Measurements from ENCODE around the gene FOXK1.
"Not testable (repeated sequence)": the region's sequence is repeated elsewhere in the genome, so short reads cannot be mapped to it uniquely, and the experiment has no call there.

Gene FOXK1

DNA sequence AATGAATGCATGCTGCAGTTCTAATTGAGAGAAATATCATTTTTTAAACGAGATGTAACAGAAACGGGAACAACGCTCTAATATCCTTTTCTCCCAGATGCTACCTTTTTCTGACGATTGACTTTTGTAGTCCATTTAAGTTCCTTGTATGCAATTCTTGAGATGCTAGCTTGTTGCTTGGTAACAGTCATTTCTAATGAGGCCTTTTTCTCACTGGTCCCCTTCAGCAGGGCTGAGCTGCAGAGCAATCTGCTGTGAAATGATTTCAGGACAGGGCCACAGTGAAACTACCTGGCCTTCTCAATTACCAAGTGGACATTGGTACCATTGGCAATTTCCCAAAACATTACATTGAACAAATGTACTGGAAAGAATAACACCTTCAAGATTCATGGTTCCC, 26.2 kb upstream of the FOXK1 start:
- peaks cover 11 to 17% of the 10 kb centered on the region in 2 donors for H3K36me3 Mint-ChIP-seq
- ATAC-seq (replicated peaks) (no peak), DNase-seq (no peak)
- H3K27ac Mint-ChIP-seq, result no peak overlapping the region
- H3K27me3 Mint-ChIP-seq, result peaks cover 9 to 10% of the 10 kb centered on the region in 2 donors
- H3K9me3 Mint-ChIP-seq, result peaks cover 15 to 19% of the 10 kb centered on the region in 2 donors
- H3K4me1 Mint-ChIP-seq, result peaks cover 3 to 8% of the 10 kb centered on the region in 2 donors
- H3K4me3 Mint-ChIP-seq, result no peak overlapping the region

DNA sequence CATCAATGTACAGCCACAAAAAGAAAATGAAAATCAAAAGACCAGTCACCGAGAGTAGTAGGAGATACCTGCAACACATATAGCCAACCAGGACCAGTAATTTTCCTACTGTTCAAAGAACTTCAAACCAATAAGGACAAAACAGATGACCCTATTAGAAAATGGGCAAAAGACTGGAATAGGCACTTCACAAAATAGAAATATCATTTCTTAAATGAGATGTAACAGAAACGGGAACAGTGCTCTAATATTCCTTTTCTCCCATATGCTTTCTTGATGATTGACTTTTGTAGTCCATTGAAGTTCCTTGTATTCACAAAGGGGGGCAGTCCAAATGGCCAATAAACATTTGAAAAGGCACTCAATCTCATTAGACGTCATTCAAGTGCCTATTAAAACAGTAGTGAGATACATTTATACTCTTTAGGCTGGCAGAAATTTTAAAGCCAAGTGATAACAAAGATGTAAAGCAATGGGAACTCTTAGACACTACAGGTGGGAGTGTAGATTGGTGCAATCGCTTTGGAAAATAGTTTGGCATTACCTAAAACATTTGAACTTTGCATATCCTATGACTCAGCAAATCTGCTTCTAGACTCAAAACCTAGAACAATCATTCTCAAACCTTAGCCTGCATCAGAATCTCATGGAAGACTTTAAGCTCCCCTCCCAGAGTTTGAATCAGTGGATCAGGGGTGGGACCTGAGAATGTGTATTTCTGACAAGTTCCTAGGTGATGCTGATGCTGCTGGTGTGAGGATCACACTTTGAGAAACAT, 24.3 kb upstream of the FOXK1 start:
- H3K4me3 Mint-ChIP-seq, result no peak overlapping the region
- DNase-seq (no peak), ATAC-seq (replicated peaks) (no peak)
- peaks cover 9 to 10% of the 10 kb centered on the region in 2 donors for H3K27me3 Mint-ChIP-seq
- peaks cover 15 to 19% of the 10 kb centered on the region in 2 donors for H3K9me3 Mint-ChIP-seq
- no peak overlapping the region for H3K27ac Mint-ChIP-seq
- H3K4me1 Mint-ChIP-seq, result peaks cover 0 to 3% of the 10 kb centered on the region in 2 donors
- peaks cover 12 to 17% of the 10 kb centered on the region in 2 donors for H3K36me3 Mint-ChIP-seq

DNA sequence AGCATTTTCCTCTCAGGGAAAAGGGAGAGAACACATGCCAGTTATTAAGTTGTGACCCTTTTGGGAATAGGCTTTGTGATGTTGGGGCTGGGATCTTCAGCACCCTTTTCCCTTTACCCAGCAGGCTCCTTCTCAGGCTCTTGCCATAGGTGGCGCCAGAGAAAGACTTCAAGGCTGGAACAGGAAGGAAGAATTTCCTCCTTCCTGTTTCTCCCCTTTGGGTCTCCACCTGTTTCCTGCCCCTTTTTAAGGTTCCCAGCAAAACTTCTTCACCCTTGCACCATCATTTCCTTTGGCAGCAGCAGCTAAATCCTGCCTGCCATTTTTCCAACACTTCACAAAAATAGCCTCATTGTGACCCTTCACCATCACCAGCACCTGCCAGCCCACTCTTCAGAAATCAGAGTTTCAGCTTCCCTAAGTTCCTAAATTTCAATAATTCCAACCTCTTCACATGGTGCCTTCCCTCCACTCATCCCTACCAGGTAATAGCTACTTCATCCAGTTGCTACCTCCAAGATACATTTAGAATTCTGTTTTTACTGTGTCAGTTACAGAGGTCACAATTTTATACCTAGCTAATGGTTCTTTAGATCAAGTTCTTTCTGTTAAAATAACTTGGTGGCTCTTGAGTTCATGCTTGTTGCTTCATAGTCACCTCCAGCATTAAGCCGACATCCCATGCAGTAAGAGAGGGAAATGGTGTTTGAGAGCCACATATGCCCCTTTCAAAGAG, 22.4 kb upstream of the FOXK1 start:
- H3K36me3 Mint-ChIP-seq, result peaks cover 12 to 17% of the 10 kb centered on the region in 2 donors
- peaks cover 0 to 3% of the 10 kb centered on the region in 2 donors for H3K4me1 Mint-ChIP-seq
- peaks cover 18 to 19% of the 10 kb centered on the region in 2 donors for H3K9me3 Mint-ChIP-seq
- peaks cover 9 to 10% of the 10 kb centered on the region in 2 donors for H3K27me3 Mint-ChIP-seq
- ATAC-seq (replicated peaks), result no peak
- no peak for DNase-seq
- no peak overlapping the region for H3K4me3 Mint-ChIP-seq
- H3K27ac Mint-ChIP-seq, result no peak overlapping the region

DNA sequence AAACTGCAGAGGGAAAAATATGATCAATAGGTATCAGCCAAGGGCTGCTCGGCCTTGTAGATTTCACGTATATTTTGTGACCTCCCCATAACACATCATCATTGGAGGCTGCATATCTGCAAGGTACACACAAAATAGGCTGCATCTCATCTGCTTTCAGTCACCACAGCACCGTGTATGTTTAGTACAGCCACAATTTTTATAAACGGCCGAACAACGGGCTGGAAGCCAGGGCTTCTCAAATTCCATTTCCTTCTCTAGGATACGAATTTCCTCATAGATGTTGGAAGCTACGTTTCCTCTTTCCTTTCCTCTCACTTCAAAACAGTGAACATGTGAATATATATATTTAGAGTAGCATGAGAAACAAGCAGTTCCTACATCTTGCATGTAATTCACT, 20.2 kb upstream of the FOXK1 start:
- DNase-seq, result no peak
- no peak overlapping the region for H3K4me3 Mint-ChIP-seq
- no peak for ATAC-seq (replicated peaks)
- H3K36me3 Mint-ChIP-seq, result peaks cover 6 to 9% of the 10 kb centered on the region in 2 donors
- H3K4me1 Mint-ChIP-seq, result peaks cover 0 to 3% of the 10 kb centered on the region in 2 donors
- H3K9me3 Mint-ChIP-seq, result peaks cover 15 to 19% of the 10 kb centered on the region in 2 donors
- peaks cover 0 to under 1% of the 10 kb centered on the region in 2 donors for H3K27me3 Mint-ChIP-seq
- no peak overlapping the region for H3K27ac Mint-ChIP-seq

DNA sequence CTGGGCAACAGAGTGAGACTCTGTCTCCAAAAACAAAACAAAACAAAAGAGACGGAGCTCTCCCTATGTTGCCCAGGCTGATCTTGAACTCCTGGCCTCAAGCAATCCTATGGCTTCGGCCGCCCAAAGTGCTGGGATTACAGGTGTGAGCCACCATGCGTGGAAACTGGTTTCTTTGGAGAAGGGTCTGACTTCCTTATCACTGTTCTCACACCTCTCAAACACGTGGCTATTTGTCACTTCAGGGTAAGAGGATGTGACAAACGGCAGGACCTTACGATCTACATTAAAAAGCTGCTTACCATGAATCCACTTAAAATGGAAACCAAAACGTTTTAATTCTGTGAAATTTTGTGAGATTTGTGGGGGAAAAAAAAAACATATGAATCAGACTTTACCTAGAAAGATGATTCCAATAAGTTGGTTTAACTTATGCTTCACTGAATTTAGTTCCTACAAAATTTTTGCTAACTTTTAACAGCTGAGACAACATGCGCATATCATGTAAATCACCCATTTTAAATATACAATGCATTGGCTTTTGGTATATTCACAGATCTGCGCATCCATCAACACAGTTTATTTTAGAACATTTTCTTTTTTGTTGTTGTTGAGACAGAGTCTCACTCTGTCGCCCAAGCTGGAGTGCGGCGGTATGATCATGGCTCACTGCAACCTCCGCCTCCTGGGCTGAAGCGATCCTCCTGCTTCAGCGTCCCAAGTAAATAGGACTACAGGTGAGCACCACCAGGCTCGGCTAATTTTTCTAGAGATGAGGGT, 18.7 kb upstream of the FOXK1 start:
- Mint-ChIP-seq H3K9me3 (peaks cover 9 to 12% of the 10 kb centered on the region in 2 donors), H3K27me3 (no peaks in the 10 kb centered on the region), H3K4me3 (no peak overlapping the region), H3K4me1 (peaks cover 0 to 3% of the 10 kb centered on the region in 2 donors), H3K36me3 (peaks cover 6 to 9% of the 10 kb centered on the region in 2 donors), H3K27ac (no peak overlapping the region)
- ATAC-seq (replicated peaks) (no peak), DNase-seq (no peak)

DNA sequence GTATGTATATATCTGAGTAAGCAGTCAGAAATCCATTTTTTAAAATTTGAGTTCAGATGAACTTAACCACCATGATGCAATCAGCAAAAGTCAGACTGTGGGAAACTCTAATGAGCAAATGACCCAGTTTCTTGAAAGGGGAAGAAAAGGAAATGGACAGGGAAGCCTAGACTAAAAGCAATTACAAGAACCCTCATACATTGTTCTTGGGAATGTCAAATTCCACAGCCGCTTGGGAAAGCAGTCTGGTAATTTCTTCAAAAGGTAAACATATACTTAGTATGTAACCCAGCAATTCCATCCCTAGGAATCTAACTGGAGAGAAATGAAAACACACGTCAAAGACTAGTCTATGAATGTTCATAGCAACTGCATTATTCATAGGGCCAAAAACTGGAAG, 16.4 kb upstream of the FOXK1 start:
- Mint-ChIP-seq H3K9me3 (peaks cover 0 to 4% of the 10 kb centered on the region in 2 donors), H3K4me3 (no peak overlapping the region), H3K4me1 (no peaks in the 10 kb centered on the region), H3K36me3 (peaks cover 0 to 2% of the 10 kb centered on the region in 2 donors), H3K27ac (no peak overlapping the region), H3K27me3 (peaks cover under 1 to 6% of the 10 kb centered on the region in 2 donors)
- DNase-seq (no peak), ATAC-seq (replicated peaks) (no peak)

DNA sequence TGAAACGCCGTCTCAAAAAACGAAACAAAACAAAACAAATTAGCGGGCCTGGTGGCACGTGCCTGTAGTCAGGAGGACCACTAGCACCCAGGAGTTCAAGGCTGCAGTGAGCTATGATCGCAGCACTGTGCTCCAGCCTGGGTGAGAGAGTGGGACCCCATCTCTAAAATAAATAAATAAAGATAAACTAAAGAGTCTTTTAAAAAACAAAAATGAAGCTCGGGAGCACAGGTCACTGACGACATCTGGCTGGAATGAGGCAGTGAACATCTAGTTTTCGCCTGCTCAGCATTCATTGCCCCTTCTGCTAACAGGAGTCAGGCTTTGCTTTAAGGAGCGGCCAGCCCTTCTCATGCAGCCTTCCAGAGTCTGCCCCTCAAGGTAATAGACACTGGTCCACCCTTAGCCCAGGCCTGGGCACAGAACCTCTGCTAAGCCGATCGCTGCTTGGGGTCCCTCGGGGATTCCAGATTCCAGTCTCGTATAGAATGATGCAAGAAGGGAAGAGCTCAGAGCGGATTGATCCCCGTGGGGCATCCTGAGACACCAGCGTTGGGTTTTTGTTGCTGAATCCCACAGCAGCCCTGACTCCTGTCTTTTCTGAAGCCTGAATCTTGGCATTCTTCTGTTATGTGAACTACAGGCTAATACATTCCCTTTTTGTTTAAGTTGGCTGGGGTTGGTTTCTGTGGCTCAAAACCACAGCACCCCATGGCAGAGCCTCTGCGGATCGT, 14.2 kb upstream of the FOXK1 start:
- Mint-ChIP-seq H3K4me3 (no peak overlapping the region), H3K9me3 (peaks cover 0 to 7% of the 10 kb centered on the region in 2 donors), H3K27ac (no peak overlapping the region), H3K36me3 (peaks cover 5 to 9% of the 10 kb centered on the region in 2 donors), H3K27me3 (peaks cover 4 to 12% of the 10 kb centered on the region in 2 donors), H3K4me1 (no peaks in the 10 kb centered on the region)
- ATAC-seq (replicated peaks) (no peak), DNase-seq (no peak)

DNA sequence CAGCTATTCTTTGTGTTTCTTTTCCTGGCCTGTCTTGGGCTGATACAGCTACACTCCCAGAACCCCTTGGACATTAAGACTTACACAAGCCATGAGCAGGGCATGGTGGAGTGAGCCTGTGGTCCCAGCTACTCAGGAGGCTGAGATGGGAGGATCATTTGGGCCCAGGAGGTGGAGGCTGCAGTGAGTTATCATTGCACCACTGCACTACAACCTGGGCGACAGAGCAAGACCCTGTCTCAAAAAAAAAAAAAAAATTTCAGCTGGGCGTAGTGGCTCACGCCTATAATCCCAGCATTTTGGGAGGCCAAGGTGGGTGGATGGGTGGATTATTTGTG, 13.6 kb upstream of the FOXK1 start:
- peaks cover 0 to 7% of the 10 kb centered on the region in 2 donors for H3K9me3 Mint-ChIP-seq
- no peak for DNase-seq
- H3K4me1 Mint-ChIP-seq, result no peaks in the 10 kb centered on the region
- H3K27me3 Mint-ChIP-seq, result peaks cover 4 to 12% of the 10 kb centered on the region in 2 donors
- H3K36me3 Mint-ChIP-seq, result peaks cover 5 to 9% of the 10 kb centered on the region in 2 donors
- H3K27ac Mint-ChIP-seq, result no peak overlapping the region
- no peak overlapping the region for H3K4me3 Mint-ChIP-seq
- no peak for ATAC-seq (replicated peaks)

DNA sequence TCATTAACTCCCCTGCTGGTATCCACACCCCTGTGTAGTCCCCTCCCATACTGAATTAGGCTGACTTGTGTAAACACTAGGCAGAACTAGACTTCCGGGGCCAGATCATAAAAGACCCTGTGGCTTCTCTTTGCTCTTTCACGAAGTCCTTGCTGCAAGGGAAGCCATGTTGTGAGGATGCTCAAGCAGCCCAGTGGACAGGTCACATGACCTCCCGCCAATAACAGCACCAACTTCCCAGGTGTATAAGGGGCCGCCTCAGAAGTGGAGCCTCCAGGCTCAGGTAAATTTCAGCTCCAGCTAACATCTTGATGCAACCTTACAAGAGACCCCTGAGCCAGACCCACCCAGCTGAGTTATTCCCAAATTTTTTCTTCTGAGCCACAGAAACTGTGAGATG, 11.3 kb upstream of the FOXK1 start:
- Mint-ChIP-seq H3K27ac (no peak overlapping the region), H3K27me3 (peaks cover 4 to 12% of the 10 kb centered on the region in 2 donors), H3K36me3 (peaks cover 5 to 13% of the 10 kb centered on the region in 2 donors), H3K9me3 (peaks cover 0 to 5% of the 10 kb centered on the region in 2 donors), H3K4me1 (no peaks in the 10 kb centered on the region), H3K4me3 (no peak overlapping the region)
- ATAC-seq (replicated peaks) (no peak), DNase-seq (no peak)

DNA sequence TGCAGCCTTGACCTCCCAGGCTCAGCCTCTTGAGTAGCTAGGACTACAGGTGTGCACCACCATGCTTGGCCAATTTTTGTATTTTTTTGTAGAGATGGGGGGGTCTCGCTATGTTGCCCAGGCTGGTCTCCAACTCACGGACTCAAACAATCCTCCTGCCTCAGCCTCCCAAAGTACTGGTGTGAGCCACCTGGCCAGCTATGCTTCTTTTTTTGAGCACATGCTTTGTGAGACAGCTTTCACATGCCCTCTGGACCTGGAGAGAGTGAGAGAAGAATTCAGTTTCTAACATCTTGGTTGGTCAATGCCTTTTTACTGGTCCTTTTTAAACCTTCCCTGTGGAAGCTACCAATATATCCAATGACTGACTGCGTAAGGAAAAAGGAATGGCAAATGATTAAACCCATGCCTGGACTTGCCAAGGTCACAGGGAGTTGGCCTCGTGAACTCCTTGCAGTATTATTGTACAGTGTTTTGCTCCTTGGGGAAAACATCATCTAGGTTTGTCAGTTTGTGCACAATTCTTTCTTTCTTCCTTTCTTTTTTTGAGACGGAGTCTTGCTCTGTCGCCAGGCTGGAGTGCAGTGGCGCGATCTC, 6.2 kb upstream of the FOXK1 start:
- Mint-ChIP-seq H3K27ac (no peak overlapping the region), H3K4me1 (peaks cover 0 to 4% of the 10 kb centered on the region in 2 donors), H3K9me3 (peaks cover 0 to 2% of the 10 kb centered on the region in 2 donors), H3K36me3 (peaks cover 4 to 14% of the 10 kb centered on the region in 2 donors), H3K27me3 (peaks cover 2 to 3% of the 10 kb centered on the region in 2 donors), H3K4me3 (no peak overlapping the region)
- DNase-seq (no peak), ATAC-seq (replicated peaks) (no peak)

DNA sequence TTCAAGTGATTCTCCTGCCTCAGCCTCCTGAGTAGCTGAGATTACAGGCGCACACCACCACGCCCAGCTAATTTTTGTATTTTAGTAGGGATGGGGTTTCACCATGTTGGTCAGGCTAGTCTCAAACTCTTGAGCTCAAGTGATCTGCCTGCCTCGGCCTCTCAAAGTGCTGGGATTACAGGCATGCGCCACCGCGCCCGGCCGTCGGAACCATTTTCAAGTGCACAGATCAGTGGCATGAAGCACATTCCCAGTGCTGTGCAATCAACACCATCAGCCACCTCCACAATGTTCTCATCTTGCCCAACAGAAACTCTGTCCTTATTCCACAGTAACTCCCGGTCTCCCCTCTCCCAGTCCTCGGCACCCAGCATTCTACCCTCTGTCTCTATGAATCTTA, 4.6 kb upstream of the FOXK1 start:
- not testable (repeated sequence) for H3K9me3 Mint-ChIP-seq; H3K27ac Mint-ChIP-seq; H3K36me3 Mint-ChIP-seq; ATAC-seq (replicated peaks); H3K27me3 Mint-ChIP-seq; H3K4me3 Mint-ChIP-seq; DNase-seq
- peaks cover 4 to 13% of the 10 kb centered on the region in 2 donors for H3K4me1 Mint-ChIP-seq

DNA sequence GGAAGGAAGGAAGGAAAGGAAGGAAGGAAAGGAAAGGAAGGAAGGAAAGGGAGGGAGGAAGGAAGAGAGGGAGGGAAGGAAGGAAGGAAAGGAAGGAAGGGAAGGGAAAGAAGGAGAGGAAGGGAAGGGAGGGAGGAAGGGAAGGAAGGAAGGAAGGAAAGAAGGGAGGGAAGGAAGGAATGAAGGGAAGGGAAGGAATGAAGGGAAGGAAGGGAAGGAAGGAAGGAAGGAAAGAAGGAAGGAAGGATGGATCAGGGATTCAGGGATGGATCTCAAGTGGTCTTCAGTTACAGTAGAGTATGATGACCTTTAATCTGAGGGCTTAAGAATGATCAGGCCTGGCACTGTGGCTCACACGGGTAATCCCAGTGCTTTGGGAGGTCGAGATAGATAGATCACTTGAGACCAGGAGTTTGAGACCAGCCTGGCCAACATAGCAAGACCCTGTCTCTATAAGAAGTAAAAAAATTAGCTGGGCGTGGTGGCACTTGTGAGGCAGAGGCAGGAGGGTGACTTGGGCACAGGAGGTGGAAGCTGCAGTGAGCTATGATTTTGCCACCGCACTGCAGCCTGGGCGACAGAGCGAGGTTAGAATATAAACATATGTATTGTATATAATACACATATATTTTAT, 760 bp upstream of the FOXK1 start:
- Mint-ChIP-seq H3K4me3 (peak overlapping the region; percentile 85 to 88), H3K27me3 (no peaks in the 10 kb centered on the region), H3K36me3 (peaks cover 11 to 17% of the 10 kb centered on the region in 2 donors), H3K9me3 (no peaks in the 10 kb centered on the region), H3K4me1 (peaks cover 20 to 38% of the 10 kb centered on the region in 2 donors), H3K27ac (peak overlapping the region; percentile 94)
- ATAC-seq (replicated peaks), result no peak
- DNase-seq, result no peak

DNA sequence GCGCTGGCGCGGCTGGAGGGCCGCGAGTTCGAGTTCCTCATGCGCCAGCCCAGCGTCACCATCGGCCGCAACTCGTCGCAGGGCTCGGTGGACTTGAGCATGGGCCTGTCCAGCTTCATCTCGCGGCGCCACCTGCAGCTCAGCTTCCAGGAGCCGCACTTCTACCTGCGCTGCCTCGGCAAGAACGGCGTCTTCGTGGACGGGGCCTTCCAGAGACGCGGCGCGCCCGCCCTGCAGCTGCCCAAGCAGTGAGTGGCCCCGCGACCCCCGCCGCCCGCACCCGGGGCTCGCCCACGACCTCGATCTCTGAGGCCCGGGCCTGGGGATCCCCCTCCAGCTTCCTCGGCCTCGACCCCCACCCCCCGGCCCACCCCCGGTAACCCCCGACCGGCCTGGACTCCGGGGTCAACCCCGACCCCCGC, 537 bp downstream of the FOXK1 start:
- Mint-ChIP-seq H3K36me3 (peaks cover 11 to 21% of the 10 kb centered on the region in 2 donors), H3K27ac (peak overlapping the region; percentile 47), H3K4me1 (peaks cover 25 to 49% of the 10 kb centered on the region in 2 donors), H3K27me3 (no peaks in the 10 kb centered on the region), H3K4me3 (peak overlapping the region; percentile 87 to 94), H3K9me3 (no peaks in the 10 kb centered on the region)
- DNase-seq, result peak; percentile 36
- peak; percentile 37 to 48 for ATAC-seq (replicated peaks)
